SK-N-SH (cell line): ENCODE measurements around the gene CAPN10. TPM values are rescaled to one million over a fixed set of nuclear protein-coding genes. Genes with fewer than 3 reads are reported as not detected.

Experiments used
- CTCF ChIA-PET: fragments of 300-600, 350-600 bp; formaldehyde crosslinking; extraction: SDS; loops from one replicate; lab custom pipeline; 2021; lab: Yijun Ruan, JAX
- POLR2A ChIA-PET: fragments of 350-600 bp; sonication (Branson Sonifier 250); formaldehyde crosslinking; extraction: SDS; loops from one replicate; lab custom pipeline; 2020; ENCODE audit warnings: antibody characterized with exemption, inconsistent platforms; lab: Yijun Ruan, JAX
- DNase-seq: peaks from one replicate; pipeline ENCODE4 v3.0.0; 2012
- H2AFZ ChIP-seq: fragments of 200-600 bp; sonication (generic); 2 replicates; pipeline ENCODE4 v1.8.1; 2016; ENCODE audit warnings: antibody characterized with exemption, mild to moderate bottlenecking, low read depth
- H3F3A ChIP-seq: fragments of 200-600 bp; sonication (generic); replicated peaks from 2 replicates; pipeline ENCODE3; 2016; ENCODE audit warnings: antibody characterized with exemption, mild to moderate bottlenecking; ENCODE audit not compliant: insufficient read depth
- H3K27ac ChIP-seq, 2 experiments: fragments of 200-500 bp in 1 of 2; fragments of 200-600 bp in 1 of 2; sonication (Bioruptor generic) in 1 of 2; sonication (generic), shearing (Covaris generic) in 1 of 2; 2 replicates each; pipeline versions ENCODE4 v1.5.1 to v1.6.1; 2014 to 2016; ENCODE audit warnings: low read depth in 2 of 2, inconsistent platforms in 1 of 2, low read length in 1 of 2, mild to moderate bottlenecking in 1 of 2, mixed read lengths in 1 of 2
- H3K27me3 ChIP-seq: fragments of 200-600 bp; sonication (generic), shearing (Covaris generic); 2 replicates; pipeline ENCODE4 v1.6.1; 2016; ENCODE audit warnings: mixed run types; ENCODE audit not compliant: insufficient read depth
- H3K36me3 ChIP-seq, 2 experiments: fragments of 200-500 bp in 1 of 2; fragments of 200-600 bp in 1 of 2; sonication (Bioruptor generic) in 1 of 2; sonication (generic) in 1 of 2; replicated peaks in 1 of 2; 2 replicates each; pipeline versions ENCODE3 to v1.5.1; 2014 to 2016; ENCODE audit warnings: low read length in 1 of 2, mild to moderate bottlenecking in 1 of 2; ENCODE audit not compliant: insufficient read depth in 2 of 2, control insufficient read depth in 1 of 2
- H3K4me1 ChIP-seq, 2 experiments: fragments of 200-500 bp in 1 of 2; fragments of 200-600 bp in 1 of 2; sonication (Bioruptor generic) in 1 of 2; sonication (generic), shearing (Covaris generic) in 1 of 2; 2 replicates each; pipeline versions ENCODE4 v1.5.1 to v1.6.1; 2014 to 2016; ENCODE audit warnings: low read depth in 1 of 2, low read length in 1 of 2, mixed run types in 1 of 2; ENCODE audit not compliant: insufficient read depth in 2 of 2, control insufficient read depth in 1 of 2
- H3K4me2 ChIP-seq: fragments of 200-600 bp; sonication (generic), shearing (Covaris generic); 2 replicates; pipeline ENCODE4 v1.6.1; 2017; ENCODE audit warnings: mixed run types
- H3K4me3 ChIP-seq, 2 experiments: fragments of 200-500 bp in 1 of 2; fragments of 200-600 bp in 1 of 2; sonication (Bioruptor generic) in 1 of 2; sonication (generic), shearing (Covaris generic) in 1 of 2; 2 replicates each; pipeline versions ENCODE4 v1.5.1 to v1.8.1; 2014 to 2016; ENCODE audit warnings: low read depth in 2 of 2, inconsistent platforms in 1 of 2, low read length in 1 of 2, mild to moderate bottlenecking in 1 of 2, mixed read lengths in 1 of 2, moderate library complexity in 1 of 2
- H3K79me2 ChIP-seq: fragments of 200-600 bp; sonication (generic); 2 replicates; pipeline ENCODE4 v1.8.1; 2017; ENCODE audit warnings: mild to moderate bottlenecking; ENCODE audit not compliant: insufficient read depth
- H3K9ac ChIP-seq: fragments of 200-600 bp; sonication (generic); 2 replicates; pipeline ENCODE4 v1.6.1; 2017; ENCODE audit warnings: mixed run types
- H3K9me2 ChIP-seq: fragments of 200-600 bp; sonication (generic); 2 replicates; pipeline ENCODE4 v1.6.1; 2017; ENCODE audit warnings: mixed run types
- H3K9me3 ChIP-seq: fragments of 200-600 bp; sonication (generic); 2 replicates; pipeline ENCODE4 v1.6.1; 2017; ENCODE audit warnings: mixed run types, mild to moderate bottlenecking, moderate library complexity
- H4K20me1 ChIP-seq: fragments of 200-600 bp; sonication (generic); 2 replicates; pipeline ENCODE4 v1.6.1; 2017; ENCODE audit warnings: mild to moderate bottlenecking, mixed run types; ENCODE audit not compliant: insufficient read depth
- CHD2 ChIP-seq: fragments of 150-350 bp; IDR thresholded peaks from 2 replicates; pipeline ENCODE4 v1.6.1; 2018; ENCODE audit warnings: low read length; ENCODE audit not compliant: partially characterized antibody
- EP300 ChIP-seq, 2 experiments: IDR thresholded peaks; 2 replicates each; pipeline versions ENCODE4 v1.4.0 to v1.6.1; 2012; ENCODE audit warnings: borderline replicate concordance in 1 of 2, low read depth in 1 of 2, low read length in 1 of 2
- EZH2phosphoT487 ChIP-seq: fragments of 200-600 bp; sonication (generic); IDR thresholded peaks from 2 replicates; pipeline ENCODE4 v1.6.1; 2017; ENCODE audit warnings: low read depth, mixed run types, mild to moderate bottlenecking, antibody characterized with exemption, moderate library complexity, borderline replicate concordance
- GABPA ChIP-seq: IDR thresholded peaks from 2 replicates; pipeline ENCODE4 v1.4.0; 2012; ENCODE audit warnings: low read depth, mild to moderate bottlenecking
- MAX ChIP-seq: IDR thresholded peaks from 2 replicates; pipeline ENCODE4 v1.4.0; 2012; ENCODE audit warnings: low read depth
- MXI1 ChIP-seq: IDR thresholded peaks from 2 replicates; pipeline ENCODE4 v1.6.1; 2012; ENCODE audit warnings: mild to moderate bottlenecking, low read depth, low read length, improper control_type of control experiment
- NFIC ChIP-seq: IDR thresholded peaks from 2 replicates; pipeline ENCODE4 v1.4.0; 2012; ENCODE audit warnings: borderline replicate concordance
- PBX3 ChIP-seq: IDR thresholded peaks from 2 replicates; pipeline ENCODE4; 2012
- RFX5 ChIP-seq: IDR thresholded peaks from 2 replicates; pipeline ENCODE4 v1.6.1; 2012; ENCODE audit warnings: mild to moderate bottlenecking, improper control_type of control experiment, low read length
- SIN3A ChIP-seq: IDR thresholded peaks from 2 replicates; pipeline ENCODE4 v1.6.1; 2012; ENCODE audit warnings: low read depth, mild to moderate bottlenecking, low read length, moderate library complexity, borderline replicate concordance
- TEAD4 ChIP-seq: IDR thresholded peaks from 2 replicates; pipeline ENCODE4 v1.4.0; 2012; ENCODE audit warnings: mild to moderate bottlenecking, borderline replicate concordance; ENCODE audit not compliant: insufficient read depth
- USF1 ChIP-seq: IDR thresholded peaks from 2 replicates; pipeline ENCODE4 v1.4.0; 2012; ENCODE audit warnings: low read depth, borderline replicate concordance
- YY1 ChIP-seq: IDR thresholded peaks from 2 replicates; pipeline ENCODE4 v1.4.0; 2012; ENCODE audit warnings: low read depth, mild to moderate bottlenecking
- ZBTB33 ChIP-seq: IDR thresholded peaks from 2 replicates; pipeline ENCODE4 v1.4.0; 2012; ENCODE audit warnings: low read depth, borderline replicate concordance
- WGBS: methylation state at CpG from one replicate; pipeline ENCODE4 v1.1.6; 2017; ENCODE audit warnings: low lambda C conversion rate; 5-methylcytosine and 5-hydroxymethylcytosine counted together
- polyA plus RNA-seq, 3 experiments: library from polyadenylated mRNA; depleted of rRNA; stranded (reverse); fragments of >200 nt; gene quantifications; 2 replicates each; pipeline ENCODE4 v1.2.3, GENCODE V29; 2012
- TF ChIP-seq, protein P1 (sequence below): fragments of 150-350 bp; IDR thresholded peaks from 2 replicates; pipeline ENCODE4 v1.6.1; 2017; ENCODE audit warnings: antibody characterized with exemption, low read length, low read depth, borderline replicate concordance
- TF ChIP-seq, protein P2 (sequence below): fragments of 200-600 bp; sonication (generic); IDR thresholded peaks from 2 replicates; pipeline ENCODE4 v1.6.1; 2017; ENCODE audit warnings: antibody characterized with exemption, mild to moderate bottlenecking, moderate library complexity

The CAPN10 gene
- polyA plus RNA-seq, 1 of the 3 experiments (the other 2 are of a cell fraction), result 24.0 TPM

DNA sequence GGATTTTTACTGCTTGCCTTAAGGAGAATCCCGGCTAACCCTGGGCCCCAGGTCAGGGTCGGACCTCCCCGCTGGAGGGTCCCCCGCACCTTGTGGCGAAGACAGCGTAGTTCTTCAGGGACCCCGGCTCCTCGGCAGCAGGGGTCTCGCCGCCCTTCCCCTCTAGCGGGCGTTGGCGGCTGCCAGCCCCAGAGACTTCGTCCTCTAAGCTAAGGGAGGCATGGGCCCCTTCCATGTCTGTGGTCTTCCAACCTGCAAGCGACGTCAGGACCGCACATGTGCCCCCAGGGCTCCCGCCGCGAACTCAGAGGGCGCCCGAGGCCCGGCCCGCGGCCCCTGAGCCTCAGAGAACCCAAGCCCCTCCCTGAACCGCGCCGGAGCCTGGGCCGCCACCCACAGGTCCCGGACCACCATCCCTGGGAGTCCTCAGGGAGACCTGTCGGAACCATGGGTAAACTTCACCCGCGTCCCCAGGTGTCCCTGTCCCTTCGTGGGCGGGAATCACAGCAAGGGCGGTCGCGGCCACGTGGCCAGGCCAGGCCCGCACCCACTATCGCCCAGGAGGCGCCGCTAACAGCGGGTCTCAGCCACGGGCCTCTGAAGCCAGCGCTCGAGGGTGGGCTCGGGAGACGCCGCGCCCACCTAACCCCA, 29.3 kb upstream of the CAPN10 start (continued):
- TF ChIP-seq USF1 (peak; percentile 35; the same call in 1 of the 2 replicates), YY1 (no peak)
- TF ChIP-seq, all 33 proteins: peak for 2

- CTCF ChIA-PET, result interaction anchor here (1.4 to 2.0 kb wide), 3 partner anchors 31 to 70 kb away, joined by 3 to 5 read pairs (median 4); no protein-coding TSS in a partner anchor
- no peak within 1 kb of the TSS for H2AFZ ChIP-seq
These were observed 28.7 kb upstream of the CAPN10 start, which contains the start of gene ANKMY1 for GRCh38 chr2:240557808-240558207. Gene ANKMY1, minus strand, starts transcription at chr2:240557988. Its CDS starts 653 bp downstream, at chr2:240557335.

More at GRCh38 chr2:240557808-240558207, 28.7 kb upstream of the CAPN10 start, which contains the start of gene ANKMY1:
- Histone ChIP-seq H3F3A (peaks cover 16% of the 10 kb centered on the region), H4K20me1 (peaks cover 13% of the 10 kb centered on the region; the same call in 1 of the 2 replicates), H3K27ac (no peak within 1 kb of the TSS), H3K4me3 (peak within 1 kb of the TSS; percentile 38 to 51), H3K9ac (0 out of 2 replicates have a peak within 1 kb of the TSS, but pooled peaks have one; percentile 25), H3K27me3 (no peaks in the 10 kb centered on the region), H3K79me2 (peaks cover 62% of the 10 kb centered on the region), H3K4me1 (peaks cover 22 to 29% of the 10 kb centered on the region in 2 experiments), H3K4me2 (peak within 1 kb of the TSS; percentile 84), H3K36me3 (peaks cover 5 to 6% of the 10 kb centered on the region in 2 experiments), H3K9me3 (no peaks in the 10 kb centered on the region), H3K9me2 (no peaks in the 10 kb centered on the region)
- WGBS, result 25% methylated on average over 14 of the region's 47 CpGs
- peak; percentile 80 for TF ChIP-seq CHD2
- TF ChIP-seq, protein P1, sequence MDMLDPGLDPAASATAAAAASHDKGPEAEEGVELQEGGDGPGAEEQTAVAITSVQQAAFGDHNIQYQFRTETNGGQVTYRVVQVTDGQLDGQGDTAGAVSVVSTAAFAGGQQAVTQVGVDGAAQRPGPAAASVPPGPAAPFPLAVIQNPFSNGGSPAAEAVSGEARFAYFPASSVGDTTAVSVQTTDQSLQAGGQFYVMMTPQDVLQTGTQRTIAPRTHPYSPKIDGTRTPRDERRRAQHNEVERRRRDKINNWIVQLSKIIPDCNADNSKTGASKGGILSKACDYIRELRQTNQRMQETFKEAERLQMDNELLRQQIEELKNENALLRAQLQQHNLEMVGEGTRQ, result no peak
- no peak for TF ChIP-seq MAX
- no peak for TF ChIP-seq EZH2phosphoT487
- TF ChIP-seq NFIC, result no peak
- TF ChIP-seq PBX3, result peak; percentile 96
- TF ChIP-seq RFX5, result no peak
- TF ChIP-seq, protein P2, sequence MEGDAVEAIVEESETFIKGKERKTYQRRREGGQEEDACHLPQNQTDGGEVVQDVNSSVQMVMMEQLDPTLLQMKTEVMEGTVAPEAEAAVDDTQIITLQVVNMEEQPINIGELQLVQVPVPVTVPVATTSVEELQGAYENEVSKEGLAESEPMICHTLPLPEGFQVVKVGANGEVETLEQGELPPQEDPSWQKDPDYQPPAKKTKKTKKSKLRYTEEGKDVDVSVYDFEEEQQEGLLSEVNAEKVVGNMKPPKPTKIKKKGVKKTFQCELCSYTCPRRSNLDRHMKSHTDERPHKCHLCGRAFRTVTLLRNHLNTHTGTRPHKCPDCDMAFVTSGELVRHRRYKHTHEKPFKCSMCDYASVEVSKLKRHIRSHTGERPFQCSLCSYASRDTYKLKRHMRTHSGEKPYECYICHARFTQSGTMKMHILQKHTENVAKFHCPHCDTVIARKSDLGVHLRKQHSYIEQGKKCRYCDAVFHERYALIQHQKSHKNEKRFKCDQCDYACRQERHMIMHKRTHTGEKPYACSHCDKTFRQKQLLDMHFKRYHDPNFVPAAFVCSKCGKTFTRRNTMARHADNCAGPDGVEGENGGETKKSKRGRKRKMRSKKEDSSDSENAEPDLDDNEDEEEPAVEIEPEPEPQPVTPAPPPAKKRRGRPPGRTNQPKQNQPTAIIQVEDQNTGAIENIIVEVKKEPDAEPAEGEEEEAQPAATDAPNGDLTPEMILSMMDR, result no peak
- TF ChIP-seq ZBTB33, result no peak
- TF ChIP-seq MXI1, result peak; percentile 80; the same call in 1 of the 2 replicates
- no peak for TF ChIP-seq GABPA
- no peak for TF ChIP-seq TEAD4
- TF ChIP-seq SIN3A, result peak; percentile 71
- no peak for TF ChIP-seq EP300 (IDR thresholded peaks at IDR 0.05; ENCODE audit: borderline replicate concordance in 1 of 2, low read depth in 1 of 2, low read length in 1 of 2)
- POLR2A ChIA-PET, result no interaction called here
- peak; percentile 97 for DNase-seq
